ENCODE results near the gene KDM5A.
"Not testable (repeated sequence)": the region's sequence is repeated elsewhere in the genome, so short reads cannot be mapped to it uniquely, and the experiment has no call there.

The KDM5A gene

GRCh38 chr12:237026-237815 is 151.9 kb downstream of the KDM5A start:
- DNase-seq = no peak

GRCh38 chr12:236445-236844 is 152.7 kb downstream of the KDM5A start:
- DNase-seq = no peak

- DNase-seq = not testable (repeated sequence)
Observed at GRCh38 chr12:235967-236366, 153.2 kb downstream of the KDM5A start.

- no peak for DNase-seq
Observed at GRCh38 chr12:234891-235415, 154.2 kb downstream of the KDM5A start.

- DNase-seq = no peak
Observed at GRCh38 chr12:234019-234418, 155.1 kb downstream of the KDM5A start.

- no peak for DNase-seq
Observed at GRCh38 chr12:233615-233968, 155.5 kb downstream of the KDM5A start.

GRCh38 chr12:232731-233614 is 156.1 kb downstream of the KDM5A start:
- peak; percentile 64 for DNase-seq

- DNase-seq = no peak
Observed at GRCh38 chr12:230925-231671, 158.0 kb downstream of the KDM5A start.
